Caki2 (cell line): ENCODE data around the gene CD6. TPM values are rescaled to one million over a fixed set of nuclear protein-coding genes. Genes with fewer than 3 reads are reported as not detected.

Source experiments
- DNase-seq: peaks from one replicate; pipeline ENCODE4 v3.0.0-alpha.2; 2015; ENCODE audit warnings: low read depth
- in situ Hi-C: cut with HindIII; loops from 2 replicates; pipeline ENCODE4 v1.10.0; 2016; ENCODE audit warnings: low sequenced_read_pairs, low pct_unique_long_range_greater_than_20kb, mixed read lengths
- total RNA-seq: library from RNA; depleted of rRNA; stranded (reverse); fragments of >200 nt; shearing (Covaris generic); gene quantifications from 2 replicates; pipeline ENCODE4 v1.2.3, GENCODE V29; 2014; ENCODE audit warnings: low replicate concordance; rRNA removed

The CD6 gene
- total RNA-seq: not detected in 2 replicates

- in situ Hi-C loops: no loop called here
- no peak for DNase-seq
These were observed at the start of gene CD6 for GRCh38 chr11:60971520-60971919. Gene CD6 (plus strand): TSS chr11:60971680. CDS start chr11:60971866, 186 bp downstream.

GRCh38 chr11:60921777-60922335 is 49.6 kb upstream of the CD6 start:
- no peak for DNase-seq
- in situ Hi-C loops: no loop called here

GRCh38 chr11:60922906-60923305 is 48.6 kb upstream of the CD6 start:
- in situ Hi-C loops: no loop called here
- no peak for DNase-seq

GRCh38 chr11:60923326-60923725 is 48.2 kb upstream of the CD6 start:
- in situ Hi-C loops: no loop called here
- DNase-seq: no peak

GRCh38 chr11:60923800-60924109 is 47.7 kb upstream of the CD6 start:
- in situ Hi-C loops: no loop called here
- no peak for DNase-seq

- DNase-seq: peak; percentile 61
These were observed 47.2 kb upstream of the CD6 start, which contains the start of gene TMEM132A for GRCh38 chr11:60924110-60924905. Gene TMEM132A (plus strand): TSS chr11:60924460. CDS start chr11:60924634, 174 bp downstream.

GRCh38 chr11:60924906-60925853 is 46.3 kb upstream of the CD6 start:
- in situ Hi-C loops: no loop called here
- DNase-seq: no peak

More at GRCh38 chr11:60924110-60924905, 47.2 kb upstream of the CD6 start, which contains the start of gene TMEM132A:
- in situ Hi-C loops: no loop called here

- in situ Hi-C loops: no loop called here
- DNase-seq: peak; percentile 69
These were observed 45.6 kb upstream of the CD6 start for GRCh38 chr11:60925868-60926267.

GRCh38 chr11:60926500-60926899 is 45.0 kb upstream of the CD6 start:
- no peak for DNase-seq
- in situ Hi-C loops: no loop called here

GRCh38 chr11:60927061-60927592 is 44.4 kb upstream of the CD6 start:
- no peak for DNase-seq
- in situ Hi-C loops: no loop called here

- in situ Hi-C loops: no loop called here
- DNase-seq: no peak
These were observed 43.9 kb upstream of the CD6 start for GRCh38 chr11:60927600-60927999.

- no peak for DNase-seq
- in situ Hi-C loops: no loop called here
These were observed 42.9 kb upstream of the CD6 start for GRCh38 chr11:60928563-60929001.

- in situ Hi-C loops: no loop called here
- DNase-seq: no peak
These were observed 41.7 kb upstream of the CD6 start for GRCh38 chr11:60929764-60930163.

GRCh38 chr11:60930394-60930793 is 41.1 kb upstream of the CD6 start:
- in situ Hi-C loops: no loop called here
- DNase-seq: no peak

- in situ Hi-C loops: no loop called here
- DNase-seq: no peak
These were observed 39.6 kb upstream of the CD6 start for GRCh38 chr11:60931917-60932316.

- no peak for DNase-seq
- in situ Hi-C loops: no loop called here
These were observed 38.7 kb upstream of the CD6 start for GRCh38 chr11:60932605-60933356.

GRCh38 chr11:60933416-60934123 is 37.9 kb upstream of the CD6 start:
- in situ Hi-C loops: no loop called here
- no peak for DNase-seq
